Skeletal muscle tissue (tissue), 4 donors: ENCODE results near the gene CLCN5. TPM values are rescaled to one million over a fixed set of nuclear protein-coding genes. Genes with fewer than 3 reads are reported as not detected.

Source experiments
- H3K27ac ChIP-seq: one replicate; pipeline ENCODE4 v1.7.0; 2013; ENCODE audit warnings: mild to moderate bottlenecking, low read depth, low read length, inconsistent platforms
- H3K27me3 ChIP-seq, 3 donors: one replicate each; pipeline ENCODE4 v1.7.0; 2013; ENCODE audit warnings: low read length in 3 of 3; ENCODE audit not compliant: control insufficient read depth in 3 of 3, insufficient read depth in 3 of 3
- H3K36me3 ChIP-seq, 3 donors: one replicate each; pipeline ENCODE4 v1.7.0; 2013; ENCODE audit warnings: low read length in 3 of 3; ENCODE audit not compliant: control insufficient read depth in 3 of 3, insufficient read depth in 3 of 3
- H3K4me1 ChIP-seq, 3 donors: one replicate each; pipeline ENCODE4 v1.7.0; 2013; ENCODE audit warnings: low read length in 3 of 3, mild to moderate bottlenecking in 3 of 3; ENCODE audit not compliant: control insufficient read depth in 3 of 3, insufficient read depth in 3 of 3
- H3K4me3 ChIP-seq, 3 donors: one replicate each; pipeline ENCODE4 v1.7.0; 2013; ENCODE audit warnings: low read length in 3 of 3
- H3K9ac ChIP-seq, 3 donors: one replicate each; pipeline ENCODE4 v1.7.0; 2013; ENCODE audit warnings: low read length in 3 of 3, mild to moderate bottlenecking in 3 of 3, moderate library complexity in 2 of 3, low read depth in 1 of 3
- H3K9me3 ChIP-seq, 3 donors: one replicate each; pipeline ENCODE4 v1.7.0; 2013; ENCODE audit warnings: low read length in 3 of 3; ENCODE audit not compliant: control insufficient read depth in 3 of 3
- total RNA-seq: library from RNA; depleted of rRNA; stranded (reverse); fragments of >200 nt; gene quantifications from one replicate; pipeline ENCODE4 v1.2.3, GENCODE V29; 2014
- donor health status: Osteomylitis.

The CLCN5 gene
- total RNA-seq, 1 donor from 2014 or later: 91.3 TPM

GRCh38 chrX:49960061-49960460 lies 37.7 kb downstream of the CLCN5 start:
- Histone ChIP-seq H3K27me3 (no peaks in the 10 kb centered on the region), H3K9ac (no peak overlapping the region), H3K9me3 (no peaks in the 10 kb centered on the region), H3K4me1 (peaks cover 4 to 9% (median 9%) of the 10 kb centered on the region in 3 donors), H3K36me3 (no peaks in the 10 kb centered on the region), H3K27ac (peak overlapping the region; percentile 66), H3K4me3 (no peak overlapping the region)

DNA sequence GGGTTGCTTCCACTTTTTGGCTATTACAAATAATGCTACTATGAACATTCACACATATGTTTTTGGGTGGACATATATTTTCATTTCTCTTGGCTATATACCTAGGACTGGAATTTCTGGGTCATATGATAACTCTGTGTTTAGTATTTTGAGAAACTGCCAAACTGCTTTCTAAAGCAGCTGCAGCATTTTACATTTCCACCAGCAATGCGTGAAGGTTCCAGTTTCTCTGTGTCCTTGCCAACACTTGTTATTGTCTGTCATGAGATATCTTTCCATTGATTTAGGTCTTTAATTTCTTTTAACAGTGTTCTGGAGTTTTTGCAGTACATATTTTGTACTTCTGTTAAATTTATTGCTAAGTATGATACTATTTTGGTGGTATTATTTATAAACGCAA lies 48.3 kb downstream of the CLCN5 start:
- no peaks in the 10 kb centered on the region for H3K27me3 ChIP-seq
- no peaks in the 10 kb centered on the region for H3K9me3 ChIP-seq
- H3K4me1 ChIP-seq: no peaks in the 10 kb centered on the region
- H3K36me3 ChIP-seq: no peaks in the 10 kb centered on the region
- H3K9ac ChIP-seq: no peak overlapping the region
- no peak overlapping the region for H3K27ac ChIP-seq
- H3K4me3 ChIP-seq: no peak overlapping the region

DNA sequence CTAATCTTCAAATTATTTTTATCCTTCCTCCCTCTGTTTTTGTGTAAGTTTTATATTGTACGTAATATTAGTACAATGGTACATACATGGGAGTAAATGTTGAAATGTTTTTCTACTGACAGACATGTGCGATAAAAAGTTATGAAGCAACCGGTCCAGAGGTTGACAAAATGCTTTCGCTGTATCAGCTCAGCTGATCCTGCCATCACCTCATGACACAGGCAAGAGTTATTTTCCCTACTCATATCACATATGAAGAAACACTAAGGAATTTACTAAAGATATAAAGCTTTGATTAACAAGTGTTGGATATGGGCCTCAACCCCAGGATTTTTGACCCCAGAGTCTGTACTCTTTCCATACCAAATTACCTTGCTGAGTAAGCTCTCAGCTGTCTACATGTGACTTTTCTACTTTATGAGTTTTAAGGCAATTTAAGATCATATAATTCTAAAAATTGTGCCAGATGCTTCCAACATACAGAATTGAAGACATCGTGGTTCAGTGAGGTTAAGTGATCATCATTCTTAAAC lies 50.0 kb downstream of the CLCN5 start:
- Histone ChIP-seq H3K27ac (no peak overlapping the region), H3K9ac (no peak overlapping the region), H3K36me3 (no peaks in the 10 kb centered on the region), H3K4me1 (no peaks in the 10 kb centered on the region), H3K9me3 (no peaks in the 10 kb centered on the region), H3K27me3 (no peaks in the 10 kb centered on the region), H3K4me3 (no peak overlapping the region)

DNA sequence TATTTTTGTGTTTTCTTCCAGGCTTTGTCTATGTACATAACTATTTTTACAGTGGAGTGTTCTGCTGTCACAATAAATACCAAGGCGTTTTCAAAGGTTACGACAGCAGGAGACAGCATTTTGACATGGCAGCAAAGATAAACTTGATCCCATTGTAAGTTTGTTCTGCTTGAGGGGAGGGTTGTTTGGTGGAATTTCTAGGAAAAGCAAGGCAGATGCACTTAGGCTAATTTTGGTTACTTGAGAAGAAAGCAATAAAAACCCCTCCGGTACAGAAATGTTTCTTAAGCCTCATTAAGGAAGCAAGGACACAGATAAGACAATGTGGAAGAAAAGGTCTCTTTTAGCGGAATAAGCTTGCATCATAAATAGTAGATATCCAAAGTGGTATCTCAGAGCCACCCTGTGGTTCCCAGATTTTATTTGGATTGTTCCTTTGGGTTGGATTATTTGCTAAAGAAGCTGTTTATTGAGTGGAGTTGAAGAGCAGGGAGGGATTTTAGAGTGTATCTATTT lies 54.3 kb downstream of the CLCN5 start:
- Histone ChIP-seq H3K27ac (no peak overlapping the region), H3K27me3 (no peaks in the 10 kb centered on the region), H3K9me3 (no peaks in the 10 kb centered on the region), H3K4me1 (peaks cover 0 to 7% (median 7%) of the 10 kb centered on the region in 3 donors), H3K4me3 (no peak overlapping the region), H3K36me3 (no peaks in the 10 kb centered on the region), H3K9ac (no peak overlapping the region)

DNA sequence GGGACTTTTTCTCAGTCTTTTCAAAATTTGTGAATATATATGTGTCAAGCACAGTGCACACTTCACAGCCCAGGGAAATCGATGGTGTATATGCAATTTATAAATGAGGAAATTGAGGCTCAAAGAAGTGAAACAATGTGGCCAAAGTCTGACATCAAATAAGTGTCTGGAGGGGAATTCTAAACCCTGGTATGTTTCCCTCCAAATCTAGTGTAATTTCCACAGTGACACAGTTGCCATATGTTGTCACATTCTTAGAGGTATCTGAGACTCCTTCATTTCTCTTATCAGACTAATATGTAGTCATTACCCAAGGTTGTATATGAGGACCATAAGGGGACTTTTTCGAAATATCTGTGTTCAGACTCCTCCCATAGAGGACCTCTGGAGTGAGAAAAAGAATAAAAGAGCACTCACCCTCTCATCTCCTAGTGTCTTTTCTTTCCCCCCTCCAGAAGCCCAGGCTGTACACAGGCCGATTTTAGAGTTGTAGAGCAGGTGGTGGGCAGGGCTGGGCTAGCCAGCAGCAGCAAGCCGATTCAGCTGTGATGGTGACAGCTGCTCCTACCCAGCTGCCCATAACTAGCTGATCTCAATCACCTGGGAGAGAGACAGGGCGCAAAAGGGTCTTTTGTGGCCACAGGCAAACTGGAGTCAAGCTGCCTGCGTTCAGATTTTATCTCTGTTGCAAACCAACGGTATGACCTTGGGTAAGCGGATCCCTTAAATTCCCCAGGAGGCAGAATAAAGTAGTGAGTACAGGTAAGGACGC lies 55.1 kb downstream of the CLCN5 start:
- no peaks in the 10 kb centered on the region for H3K36me3 ChIP-seq
- H3K9me3 ChIP-seq: no peaks in the 10 kb centered on the region
- no peak overlapping the region for H3K27ac ChIP-seq
- H3K9ac ChIP-seq: no peak overlapping the region
- peaks cover 0 to 7% (median 7%) of the 10 kb centered on the region in 3 donors for H3K4me1 ChIP-seq
- H3K27me3 ChIP-seq: no peaks in the 10 kb centered on the region
- no peak overlapping the region for H3K4me3 ChIP-seq

DNA sequence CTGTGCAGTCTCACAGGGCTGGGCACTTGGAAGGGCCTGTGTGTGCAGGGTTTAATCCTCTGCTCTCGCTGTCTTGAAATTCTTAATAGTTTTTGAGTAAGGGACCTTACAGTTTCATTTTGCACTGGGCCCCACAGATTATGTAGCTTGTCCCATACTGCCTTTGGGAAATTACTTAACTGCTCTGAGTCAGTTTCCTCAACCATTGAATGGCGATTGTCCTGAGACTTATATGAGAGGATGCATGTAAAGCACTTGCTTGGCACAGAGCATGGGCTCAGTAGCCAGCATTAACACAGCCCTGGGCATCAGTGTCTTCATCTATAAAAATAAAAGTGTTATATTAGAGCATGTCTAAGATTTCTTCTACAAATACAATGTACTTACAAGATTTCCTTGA lies 55.8 kb downstream of the CLCN5 start:
- Histone ChIP-seq H3K4me3 (no peak overlapping the region), H3K9me3 (no peaks in the 10 kb centered on the region), H3K4me1 (peaks cover 0 to 7% (median 7%) of the 10 kb centered on the region in 3 donors), H3K36me3 (no peaks in the 10 kb centered on the region), H3K9ac (no peak overlapping the region), H3K27me3 (no peaks in the 10 kb centered on the region), H3K27ac (no peak overlapping the region)

DNA sequence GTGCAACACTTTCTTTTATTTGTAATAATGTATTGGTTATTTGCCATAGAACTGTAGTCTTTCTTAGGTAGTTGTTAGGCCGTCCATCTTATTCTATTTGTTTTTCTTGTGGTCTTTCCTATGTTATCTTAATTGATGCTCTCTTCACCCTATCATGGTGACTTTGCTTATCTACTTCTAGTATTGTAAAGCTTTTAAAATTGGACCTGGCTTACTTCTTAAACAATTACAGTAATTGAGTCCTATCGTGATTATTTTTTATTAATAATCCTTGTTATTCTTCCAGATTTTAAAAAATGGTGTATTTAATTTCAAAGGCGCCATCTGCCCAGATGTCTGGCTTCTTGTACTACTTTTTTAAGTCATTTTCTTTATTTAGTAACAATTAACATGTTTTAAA lies 63.7 kb downstream of the CLCN5 start:
- H3K9ac ChIP-seq: no peak overlapping the region
- no peaks in the 10 kb centered on the region for H3K36me3 ChIP-seq
- H3K4me3 ChIP-seq: no peak overlapping the region
- no peaks in the 10 kb centered on the region for H3K9me3 ChIP-seq
- no peaks in the 10 kb centered on the region for H3K4me1 ChIP-seq
- H3K27ac ChIP-seq: no peak overlapping the region
- no peaks in the 10 kb centered on the region for H3K27me3 ChIP-seq

DNA sequence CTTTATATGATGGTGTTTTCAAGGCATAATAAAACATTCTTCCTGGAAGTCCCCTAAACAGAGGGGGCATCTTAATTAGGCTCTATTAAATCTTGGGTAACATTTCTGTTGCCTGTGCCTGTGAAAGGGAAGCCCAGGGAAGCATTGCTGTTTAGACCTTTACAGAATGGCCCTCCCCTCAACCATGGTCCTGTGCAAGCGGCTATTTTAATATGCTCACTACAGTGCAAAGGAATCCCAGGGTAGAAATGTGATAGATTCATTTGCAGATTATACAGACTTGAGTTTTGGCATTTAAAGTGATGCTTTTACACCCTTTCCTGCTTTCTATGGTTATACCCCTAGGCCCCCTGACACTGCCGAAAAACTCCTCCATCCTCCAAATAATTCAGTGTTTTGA lies 65.3 kb downstream of the CLCN5 start:
- no peak overlapping the region for H3K27ac ChIP-seq
- no peaks in the 10 kb centered on the region for H3K27me3 ChIP-seq
- no peak overlapping the region for H3K9ac ChIP-seq

DNA sequence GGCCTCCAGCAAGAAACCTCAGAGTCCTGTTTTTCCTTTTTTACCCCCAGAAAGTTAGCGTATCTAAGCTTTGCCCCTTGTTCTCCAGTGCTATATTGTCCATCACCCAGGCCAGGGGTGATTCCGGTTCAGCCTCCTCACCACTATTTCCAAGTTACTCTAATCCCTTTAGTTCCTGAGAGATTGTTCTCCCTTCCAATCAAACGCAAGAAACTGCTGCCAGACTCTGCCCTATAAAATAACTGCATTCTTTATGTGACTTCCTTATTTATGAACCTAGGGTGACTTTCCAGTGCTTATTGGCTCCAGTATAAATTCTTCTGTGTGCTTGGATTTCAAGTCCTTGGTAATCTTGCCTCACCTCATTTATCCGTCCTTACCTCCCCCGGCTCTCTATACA lies 65.7 kb downstream of the CLCN5 start:
- Histone ChIP-seq H3K9me3 (no peaks in the 10 kb centered on the region), H3K27ac (no peak overlapping the region), H3K4me1 (peaks cover 0 to 5% (median 0%) of the 10 kb centered on the region in 3 donors), H3K4me3 (no peak overlapping the region), H3K27me3 (no peaks in the 10 kb centered on the region), H3K36me3 (no peaks in the 10 kb centered on the region), H3K9ac (no peak overlapping the region)

More for the DNA sequence above, 65.3 kb downstream of the CLCN5 start:
- H3K9me3 ChIP-seq: no peaks in the 10 kb centered on the region
- H3K36me3 ChIP-seq: no peaks in the 10 kb centered on the region
- H3K4me1 ChIP-seq: peaks cover 0 to under 1% (median 0%) of the 10 kb centered on the region in 3 donors
- no peak overlapping the region for H3K4me3 ChIP-seq

DNA sequence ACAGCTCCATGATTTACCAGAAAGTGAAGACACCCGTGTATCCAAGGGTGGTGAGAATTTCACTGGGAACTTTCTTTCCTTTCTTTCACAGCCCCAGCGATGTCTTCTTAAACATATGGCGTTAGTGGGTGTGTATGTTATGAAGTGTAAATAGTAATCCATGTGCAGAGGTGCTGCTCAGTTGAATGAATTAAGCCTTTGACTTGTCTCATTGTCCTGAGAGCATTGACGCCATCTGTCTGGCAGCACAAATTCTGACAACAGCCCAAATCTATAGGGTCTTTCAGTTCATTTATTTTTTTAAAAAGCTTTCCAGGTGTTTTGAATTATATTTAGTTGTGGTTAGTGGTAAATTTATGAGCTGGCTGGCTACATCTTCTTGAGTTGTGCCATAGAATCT lies 69.4 kb downstream of the CLCN5 start:
- no peak overlapping the region for H3K4me3 ChIP-seq
- H3K27ac ChIP-seq: no peak overlapping the region
- H3K27me3 ChIP-seq: no peaks in the 10 kb centered on the region
- H3K36me3 ChIP-seq: no peaks in the 10 kb centered on the region
- H3K9me3 ChIP-seq: no peaks in the 10 kb centered on the region
- H3K9ac ChIP-seq: no peak overlapping the region
- peaks cover 5 to 12% (median 7%) of the 10 kb centered on the region in 3 donors for H3K4me1 ChIP-seq
